Brain pericyte (primary cell): Measurements from ENCODE around the gene TTI1.
"Not testable (repeated sequence)": the region's sequence is repeated elsewhere in the genome, so short reads cannot be mapped to it uniquely, and the experiment has no call there.

Experiments
- DNase-seq: peaks from one replicate; pipeline ENCODE4 v3.0.0-alpha.2; 2012; ENCODE audit warnings: low read depth, low spot score

TTI1 gene

GRCh38 chr20:38011696-38012095 lies 21.6 kb downstream of the TTI1 start:
- no peak for DNase-seq

- not testable (repeated sequence) for DNase-seq
Observed at GRCh38 chr20:38009416-38009815, 23.8 kb downstream of the TTI1 start.

DNA sequence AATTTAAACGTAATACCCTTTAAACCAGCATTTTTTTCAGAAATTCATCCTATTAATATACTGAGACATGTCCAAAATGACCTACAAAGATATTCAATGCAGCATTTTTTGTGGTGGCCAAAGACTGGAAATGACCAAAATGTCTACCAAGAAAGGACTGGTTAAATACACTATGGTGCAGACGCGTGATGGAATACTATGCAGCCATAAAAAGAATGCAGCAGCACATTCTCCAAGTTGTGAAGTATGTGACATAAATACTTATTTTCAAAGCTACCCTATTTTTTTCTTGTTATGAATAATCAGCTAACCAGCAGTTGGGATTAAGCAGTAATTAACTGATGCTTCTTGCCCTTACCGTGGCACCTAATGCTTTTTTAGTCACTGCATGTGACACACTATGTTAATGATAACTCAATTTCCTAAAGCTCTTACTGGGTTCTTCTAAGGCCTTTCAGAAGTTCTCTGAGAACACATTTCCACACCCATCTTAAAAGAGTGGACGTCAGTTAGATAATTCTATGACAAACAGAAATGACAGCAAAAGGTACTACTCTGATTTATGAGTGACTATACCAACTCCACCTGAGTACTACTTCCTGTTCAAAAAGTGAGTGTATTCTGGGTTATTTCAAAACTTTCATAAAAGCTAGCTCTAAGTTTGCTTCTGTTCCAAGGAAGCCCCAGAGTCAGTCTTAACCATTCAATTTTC lies 24.9 kb downstream of the TTI1 start:
- no peak for DNase-seq

DNA sequence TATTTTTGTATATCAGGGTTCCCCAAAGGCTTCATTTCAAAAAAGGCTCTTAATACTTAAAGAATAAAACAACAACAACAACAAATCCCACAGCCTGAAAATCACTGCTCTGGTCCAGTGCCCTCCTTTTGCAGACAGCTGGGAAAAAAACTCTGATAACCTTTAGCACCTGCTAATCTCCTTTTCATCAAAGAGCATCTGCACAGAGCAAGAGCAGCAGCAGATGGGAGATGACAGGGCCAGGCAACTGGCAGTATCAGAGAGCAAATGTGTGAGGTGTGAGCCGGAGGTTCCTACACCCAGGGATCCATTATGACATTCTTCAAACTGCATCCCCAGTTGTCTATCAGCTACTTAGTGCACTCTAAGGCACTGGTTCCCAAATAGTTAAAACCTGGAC lies 25.7 kb downstream of the TTI1 start:
- DNase-seq: no peak

GRCh38 chr20:38005903-38006302 lies 27.4 kb downstream of the TTI1 start:
- DNase-seq: no peak

DNA sequence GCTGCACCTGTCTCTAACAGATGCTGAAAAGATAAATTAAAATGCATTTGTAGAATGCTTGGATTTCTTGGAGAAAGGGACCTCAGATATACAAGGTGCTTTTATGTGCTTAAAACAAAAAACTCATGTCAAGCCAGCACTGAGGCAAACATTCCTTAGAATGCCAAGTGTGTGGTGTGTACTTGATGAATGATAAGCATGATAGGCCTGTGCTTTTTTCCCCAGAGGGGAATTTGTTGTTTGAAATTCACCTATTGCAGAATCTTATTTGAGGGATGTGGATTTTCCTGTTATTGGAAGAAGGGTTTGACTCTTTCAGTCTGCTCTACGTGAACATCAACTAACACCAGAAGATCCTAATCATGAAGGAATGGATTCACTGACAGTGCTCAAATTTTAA lies 28.8 kb downstream of the TTI1 start:
- no peak for DNase-seq

GRCh38 chr20:38002422-38002821 lies 30.8 kb downstream of the TTI1 start:
- no peak for DNase-seq

GRCh38 chr20:38001981-38002380 lies 31.3 kb downstream of the TTI1 start:
- no peak for DNase-seq

GRCh38 chr20:38001173-38001875 lies 31.9 kb downstream of the TTI1 start:
- no peak for DNase-seq

GRCh38 chr20:38000293-38000692 lies 33.0 kb downstream of the TTI1 start:
- DNase-seq: no peak

DNA sequence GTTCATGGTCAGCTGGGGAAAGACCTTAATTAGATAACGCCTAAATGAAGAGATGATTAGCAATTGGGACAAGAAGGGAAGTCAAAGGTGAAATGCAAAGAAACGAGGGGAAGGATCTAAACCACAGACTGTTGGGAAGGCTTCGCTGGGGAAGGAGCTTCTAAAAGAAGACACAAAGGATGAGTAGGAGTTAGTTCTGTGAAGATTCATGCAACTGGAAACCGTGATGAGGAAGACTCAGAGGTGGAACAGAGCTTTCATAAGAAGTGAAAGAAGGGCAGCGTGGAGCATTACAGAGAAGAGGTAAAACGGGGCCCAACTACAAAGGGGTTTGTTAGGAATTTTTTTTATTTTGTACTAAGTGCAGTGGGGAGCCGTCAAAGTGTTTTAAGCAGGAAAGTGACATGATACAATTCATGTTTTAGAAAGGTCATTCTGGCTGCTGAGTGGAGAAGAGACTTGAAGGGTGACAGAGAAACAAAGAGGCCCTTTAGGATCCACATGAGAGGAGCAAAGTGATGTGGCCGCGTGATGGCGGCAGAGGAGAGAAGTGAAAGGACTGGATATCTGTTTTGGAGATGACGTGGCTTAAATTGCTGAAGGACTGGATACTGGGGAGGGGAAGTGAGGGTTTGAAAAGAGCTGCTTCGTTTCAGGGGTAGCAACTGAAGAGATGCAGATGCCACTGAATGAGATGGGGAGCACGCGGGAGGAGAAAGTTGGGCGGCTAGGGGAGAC lies 33.6 kb downstream of the TTI1 start:
- no peak for DNase-seq

DNA sequence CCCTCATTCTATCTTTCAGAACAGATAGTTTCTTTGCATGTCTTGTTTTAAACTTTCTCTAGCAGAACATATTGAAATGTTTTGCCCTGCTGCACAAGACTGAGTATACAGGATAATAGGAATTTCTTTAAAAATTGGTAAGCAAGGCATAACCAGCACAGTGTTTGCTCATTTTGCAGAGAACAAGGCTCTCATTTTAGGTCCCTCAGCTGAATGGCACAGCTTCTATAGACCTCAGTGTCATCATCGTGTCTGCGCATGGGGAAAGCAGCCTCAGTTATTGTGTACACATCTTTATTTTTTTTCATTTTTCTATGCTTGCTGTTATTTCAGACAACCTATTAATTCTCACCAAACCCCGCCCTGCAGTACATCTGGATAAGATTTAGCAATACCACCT lies 35.7 kb downstream of the TTI1 start:
- no peak for DNase-seq

- no peak for DNase-seq
Observed at GRCh38 chr20:37995856-37996605, 37.2 kb downstream of the TTI1 start.

DNA sequence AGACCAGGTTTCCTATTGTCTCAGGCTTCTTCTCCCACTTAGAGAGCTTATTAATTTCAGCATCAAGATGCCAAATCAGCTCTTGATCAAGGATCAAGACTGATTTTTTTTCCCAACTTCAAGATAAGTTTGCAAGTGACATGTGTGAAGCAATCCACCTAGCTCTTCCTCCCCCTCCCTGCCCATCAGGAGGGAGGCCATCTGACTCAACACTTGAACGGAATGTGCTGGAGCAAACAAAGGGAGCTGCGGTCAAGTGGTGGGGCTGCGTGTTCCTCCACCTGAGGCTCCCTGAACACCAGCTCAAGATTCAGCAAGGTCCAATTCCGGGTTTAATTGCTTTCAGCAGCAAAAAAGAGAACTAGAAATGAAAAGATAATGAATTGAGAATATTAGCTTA lies 38.7 kb downstream of the TTI1 start:
- no peak for DNase-seq

DNA sequence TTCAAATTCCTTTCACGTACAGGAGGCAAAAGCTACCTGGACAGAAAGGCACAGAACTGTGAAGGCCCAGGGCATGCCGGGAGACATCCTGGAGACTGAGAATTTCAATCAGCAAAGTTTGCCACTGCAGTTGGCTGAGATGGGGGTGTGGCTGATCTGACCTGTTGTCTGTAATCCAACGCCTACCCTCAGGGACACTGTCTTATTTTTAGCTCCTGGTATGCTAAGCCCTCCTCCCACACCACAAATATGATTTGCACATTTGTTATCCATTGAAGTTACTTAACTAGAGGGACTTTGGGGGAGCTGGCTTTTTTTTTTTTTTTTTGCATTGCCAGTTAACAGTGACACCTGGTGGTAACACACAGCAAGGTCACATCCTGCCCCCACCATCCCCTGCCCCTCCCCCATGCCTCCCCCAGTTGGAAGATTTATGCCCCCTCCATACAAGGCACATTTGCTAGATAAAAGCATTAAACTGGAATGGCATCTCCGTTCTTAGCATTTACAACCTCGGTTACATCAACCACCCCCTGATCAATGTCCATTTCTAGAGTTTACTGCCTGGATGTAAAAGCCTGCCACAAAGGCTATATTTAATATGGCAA lies 40.4 kb downstream of the TTI1 start:
- no peak for DNase-seq

DNA sequence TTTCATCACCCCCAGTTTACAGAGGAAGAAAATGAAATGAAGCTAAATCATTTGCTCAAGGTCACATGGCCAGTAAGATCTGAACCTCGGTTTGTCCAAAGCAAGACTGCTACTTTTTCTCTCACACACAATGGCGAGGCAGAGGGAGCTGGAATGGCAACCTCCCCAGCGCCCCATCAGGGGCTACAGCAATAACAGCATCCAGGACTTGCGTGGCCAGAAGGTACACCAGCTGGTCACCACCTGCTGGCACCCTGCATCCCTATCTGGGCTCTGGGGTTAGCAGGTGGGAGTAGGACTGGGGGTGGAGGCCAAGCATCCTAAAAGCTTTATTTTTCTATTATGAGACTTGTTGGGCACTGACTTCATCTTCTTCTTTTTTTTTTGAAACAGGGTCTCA lies 41.3 kb downstream of the TTI1 start:
- no peak for DNase-seq

DNA sequence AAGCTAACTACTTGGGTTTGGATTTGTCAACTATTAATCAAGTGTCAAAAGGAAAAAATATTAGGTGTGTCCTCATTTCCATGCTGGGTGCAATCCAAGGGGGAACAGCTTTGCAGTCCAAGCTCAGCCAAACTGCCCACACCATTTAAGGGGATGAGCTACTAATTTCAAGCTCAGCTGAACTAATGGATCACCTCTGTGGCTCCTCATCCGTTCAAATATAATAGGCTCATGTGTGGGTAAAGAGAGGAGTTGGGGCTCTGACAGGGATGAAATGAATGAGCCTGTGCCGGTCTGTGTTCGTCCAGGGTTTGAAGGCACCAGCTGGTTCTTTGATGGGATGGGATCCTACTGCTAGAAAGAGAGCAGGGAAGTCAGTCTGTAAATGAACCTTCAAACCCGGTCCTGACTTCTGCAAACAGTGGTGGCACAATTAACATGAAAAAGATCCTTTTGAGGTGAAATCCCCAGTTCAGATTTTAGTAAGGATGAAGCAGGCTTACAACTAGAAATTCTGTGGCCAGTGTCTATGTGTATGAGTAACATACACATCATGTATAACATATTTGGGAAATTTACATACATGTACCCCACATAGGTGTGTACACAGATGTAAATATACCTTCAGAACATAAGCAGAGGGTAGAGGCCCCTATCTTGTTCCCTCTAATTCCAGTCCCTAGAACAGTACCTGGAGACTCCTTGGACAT lies 41.9 kb downstream of the TTI1 start:
- DNase-seq: no peak

- no peak for DNase-seq
Observed at GRCh38 chr20:37990571-37991151, 42.6 kb downstream of the TTI1 start.

- DNase-seq: no peak
Observed at GRCh38 chr20:37989601-37990295, 43.5 kb downstream of the TTI1 start.
